Keratinocyte (primary cell): ENCODE data around the gene C15orf61.

Source experiments
- CTCF ChIP-seq, 3 experiments: IDR thresholded peaks in 1 of 3; conservative IDR thresholded peaks in 1 of 3; optimal IDR thresholded peaks in 1 of 3; 2 replicates in 2 of 3; 3 replicates in 1 of 3; pipeline versions ENCODE3 to v1.5.1; 2011; ENCODE audit warnings: low read length in 3 of 3, mild to moderate bottlenecking in 3 of 3, moderate library complexity in 2 of 3, control low read depth in 1 of 3, inconsistent platforms in 1 of 3; ENCODE audit not compliant: insufficient read depth in 2 of 3; ENCODE audit errors: extremely low read depth in 1 of 3
- EZH2 ChIP-seq: IDR thresholded peaks from one replicate; pipeline ENCODE4 v1.6.1; 2012; ENCODE audit warnings: inconsistent platforms, mild to moderate bottlenecking, low read length, moderate library complexity

GRCh38 chr15:67547836-67548235 lies 26.9 kb downstream of the C15orf61 start:
- TF ChIP-seq CTCF (optimal IDR thresholded peaks at IDR 0.05 in 1 of 3, IDR thresholded peaks at IDR 0.05 in 1 of 3, conservative IDR thresholded peaks at IDR 0.05 in 1 of 3; ENCODE audit: extremely low read depth in 1 of 3, insufficient read depth in 2 of 3, low read length in 3 of 3) = no peak
- no peak for TF ChIP-seq EZH2
